SU-DHL-6 (cell line): ENCODE measurements around the gene ADCY6.

Experiments used
- H2AFZ ChIP-seq: fragments of 200-600 bp; sonication (generic); 2 replicates; pipeline ENCODE4 v1.6.1; 2014; ENCODE audit warnings: low read depth, mild to moderate bottlenecking, moderate library complexity, mixed read lengths, antibody characterized with exemption, low read length; ENCODE audit not compliant: severe bottlenecking
- H3F3A ChIP-seq: fragments of 200-600 bp; shearing (Covaris generic); 2 replicates; pipeline ENCODE4 v1.6.0; 2016; ENCODE audit warnings: antibody characterized with exemption, mild to moderate bottlenecking; ENCODE audit not compliant: insufficient read depth
- H3K27ac ChIP-seq: fragments of 200-600 bp; sonication (generic); 2 replicates; pipeline ENCODE4 v1.5.1; 2016; ENCODE audit warnings: low read depth, mild to moderate bottlenecking, low read length, moderate library complexity, mixed read lengths
- H3K27me3 ChIP-seq: fragments of 200-600 bp; sonication (generic), shearing (Covaris generic); 2 replicates; pipeline ENCODE4 v1.6.0; 2014; ENCODE audit warnings: mild to moderate bottlenecking, low read length
- H3K36me3 ChIP-seq: fragments of 200-600 bp; sonication (generic); 2 replicates; pipeline ENCODE4 v1.6.1; 2014; ENCODE audit warnings: mild to moderate bottlenecking, low read length, mixed read lengths
- H3K4me2 ChIP-seq: fragments of 300-600, 200-600 bp; shearing (Covaris generic), sonication (generic); 2 replicates; pipeline ENCODE4 v1.6.0; 2014; ENCODE audit warnings: low read length, low read depth, mild to moderate bottlenecking; ENCODE audit not compliant: poor library complexity, severe bottlenecking
- H3K4me3 ChIP-seq: fragments of 200-600 bp; sonication (generic); 2 replicates; pipeline ENCODE4 v1.5.1; 2014; ENCODE audit warnings: antibody characterized with exemption, low read length, mild to moderate bottlenecking, mixed read lengths; ENCODE audit not compliant: insufficient read depth, poor library complexity, severe bottlenecking
- H3K79me2 ChIP-seq: fragments of 200-600 bp; sonication (generic); 2 replicates; pipeline ENCODE4 v1.6.1; 2014; ENCODE audit warnings: mild to moderate bottlenecking, low read length, moderate library complexity; ENCODE audit not compliant: insufficient read depth
- H3K9ac ChIP-seq: fragments of 200-600 bp; sonication (generic); 2 replicates; pipeline ENCODE4 v1.7.0; 2014; ENCODE audit warnings: mild to moderate bottlenecking, low read length
- H3K9me2 ChIP-seq: fragments of 200-600 bp; sonication (generic); replicated peaks from 2 replicates; pipeline ENCODE4 v1.6.1; 2014; ENCODE audit warnings: low read length; ENCODE audit not compliant: insufficient read depth
- H3K9me3 ChIP-seq: fragments of 200-600 bp; sonication (generic); 2 replicates; pipeline ENCODE4 v1.6.1; 2014; ENCODE audit warnings: low read length, mixed read lengths; ENCODE audit not compliant: insufficient read depth
- H4K20me1 ChIP-seq: fragments of 200-600 bp; sonication (generic); 2 replicates; pipeline ENCODE4 v1.6.1; 2014; ENCODE audit warnings: low read depth, mild to moderate bottlenecking, antibody characterized with exemption, low read length, moderate library complexity, mixed read lengths
- CTCF ChIP-seq: fragments of 200-600 bp; sonication (generic); IDR thresholded peaks from one replicate; pipeline ENCODE4 v1.5.1; 2017; ENCODE audit warnings: antibody characterized with exemption, mild to moderate bottlenecking, low read length, moderate library complexity; ENCODE audit not compliant: insufficient read depth, poor library complexity, severe bottlenecking
- EZH2phosphoT487 ChIP-seq: fragments of 200-600 bp; sonication (generic), shearing (Covaris generic); conservative IDR thresholded peaks from 2 replicates; pipeline ENCODE4 v1.6.1; 2018; ENCODE audit warnings: mild to moderate bottlenecking, antibody characterized with exemption, low read length, moderate library complexity, mixed read lengths

The ADCY6 gene

GRCh38 chr12:48773686-48774085 lies 15.2 kb downstream of the ADCY6 start:
- Histone ChIP-seq H3K9me2 (no peaks in the 10 kb centered on the region), H3F3A (no peaks in the 10 kb centered on the region), H3K9me3 (no peaks in the 10 kb centered on the region), H2AFZ (no peak overlapping the region), H3K36me3 (no peaks in the 10 kb centered on the region), H3K27ac (no peak overlapping the region), H3K9ac (no peak overlapping the region), H4K20me1 (no peaks in the 10 kb centered on the region), H3K79me2 (no peaks in the 10 kb centered on the region), H3K27me3 (no peaks in the 10 kb centered on the region), H3K4me3 (no peak overlapping the region), H3K4me2 (no peak overlapping the region)
- TF ChIP-seq CTCF (no peak), EZH2phosphoT487 (no peak)

- H4K20me1 ChIP-seq = no peaks in the 10 kb centered on the region
- no peak overlapping the region for H3K4me3 ChIP-seq
- H3K9me2 ChIP-seq = no peaks in the 10 kb centered on the region
- H2AFZ ChIP-seq = no peak overlapping the region
- H3K27me3 ChIP-seq = no peaks in the 10 kb centered on the region
- TF ChIP-seq CTCF (no peak), EZH2phosphoT487 (no peak)
- H3K36me3 ChIP-seq = no peaks in the 10 kb centered on the region
- H3K9ac ChIP-seq = no peak overlapping the region
- H3K79me2 ChIP-seq = no peaks in the 10 kb centered on the region
- no peak overlapping the region for H3K27ac ChIP-seq
- no peak overlapping the region for H3K4me2 ChIP-seq
- no peaks in the 10 kb centered on the region for H3F3A ChIP-seq
- H3K9me3 ChIP-seq = no peaks in the 10 kb centered on the region
These were observed 17.2 kb downstream of the ADCY6 start for GRCh38 chr12:48771588-48772112.

- Histone ChIP-seq H3K27ac (no peak overlapping the region), H3K9ac (no peak overlapping the region), H3K4me2 (no peak overlapping the region), H3K9me2 (no peaks in the 10 kb centered on the region), H3K4me3 (no peak overlapping the region), H3K36me3 (no peaks in the 10 kb centered on the region), H2AFZ (no peak overlapping the region), H3K79me2 (no peaks in the 10 kb centered on the region), H3K9me3 (no peaks in the 10 kb centered on the region), H4K20me1 (no peaks in the 10 kb centered on the region), H3F3A (no peaks in the 10 kb centered on the region), H3K27me3 (no peaks in the 10 kb centered on the region)
- TF ChIP-seq CTCF (no peak), EZH2phosphoT487 (no peak)
These were observed 18.1 kb downstream of the ADCY6 start for GRCh38 chr12:48770756-48771155.
